Embryonic facial prominence (tissue), 1 donor: ENCODE results near the gene EYS.
"Not testable (repeated sequence)": the region's sequence is repeated elsewhere in the genome, so short reads cannot be mapped to it uniquely, and the experiment has no call there.

ENCODE experiments used
- DNase-seq: peaks from one replicate; pipeline ENCODE4 v3.0.0-alpha.2; 2016; ENCODE audit errors: extremely low spot score

Gene EYS

DNA sequence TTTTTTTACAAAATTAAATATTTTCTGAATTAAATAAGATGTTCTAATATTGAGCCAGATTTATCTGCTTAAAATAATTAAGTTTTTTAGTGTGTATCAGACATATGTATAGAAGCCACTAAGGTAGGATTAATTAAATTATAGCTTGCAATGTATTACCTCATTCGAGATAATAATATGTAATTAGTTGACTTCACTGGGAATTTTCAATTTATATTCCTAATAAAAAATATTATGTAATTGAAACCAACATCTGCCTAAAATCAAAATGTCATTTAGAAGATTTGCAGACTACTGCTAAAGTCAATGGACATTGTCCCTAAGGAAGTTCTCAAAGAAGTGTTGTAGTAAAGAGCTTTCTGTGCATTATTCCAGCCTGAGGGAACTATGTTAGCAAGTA lies 254.7 kb downstream of the EYS start:
- no peak for DNase-seq

DNA sequence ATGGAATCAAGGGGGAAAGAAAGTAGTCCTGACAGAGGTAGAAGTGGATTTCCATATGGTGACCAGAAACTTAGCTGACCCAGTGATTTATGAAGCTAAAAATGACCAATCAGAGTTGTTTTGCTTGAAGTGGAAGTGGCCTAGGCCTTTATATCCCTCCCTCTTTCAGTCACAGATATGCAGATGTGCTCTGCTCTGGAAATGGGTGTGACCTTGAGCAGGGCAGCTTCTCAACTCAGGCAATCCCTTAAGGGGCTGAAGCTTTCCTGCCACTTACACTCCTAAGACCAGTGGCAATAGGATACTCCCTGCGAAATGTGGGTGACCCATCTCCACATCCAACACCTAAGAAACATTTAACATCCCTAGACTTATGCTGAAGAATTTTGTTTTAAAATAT lies 256.6 kb downstream of the EYS start:
- DNase-seq, result no peak

DNA sequence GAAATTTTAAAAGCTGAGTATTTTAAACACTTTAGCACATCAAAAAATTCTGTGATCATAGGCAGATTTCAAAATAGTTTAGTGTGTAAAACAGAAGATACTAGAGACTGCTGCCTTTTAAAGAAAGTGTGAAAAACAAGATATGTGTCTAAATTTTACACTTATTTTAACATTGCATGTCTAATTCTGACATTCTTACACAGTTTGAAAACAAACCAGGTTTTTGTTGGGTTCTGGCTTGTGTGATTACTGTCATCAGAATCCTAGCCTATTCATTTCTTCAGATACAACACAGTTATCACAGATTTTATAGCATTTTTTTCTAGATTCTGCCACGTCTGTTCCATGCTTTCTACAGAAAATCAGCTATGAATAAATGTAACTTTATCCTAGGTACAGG lies 257.1 kb downstream of the EYS start:
- DNase-seq, result no peak

DNA sequence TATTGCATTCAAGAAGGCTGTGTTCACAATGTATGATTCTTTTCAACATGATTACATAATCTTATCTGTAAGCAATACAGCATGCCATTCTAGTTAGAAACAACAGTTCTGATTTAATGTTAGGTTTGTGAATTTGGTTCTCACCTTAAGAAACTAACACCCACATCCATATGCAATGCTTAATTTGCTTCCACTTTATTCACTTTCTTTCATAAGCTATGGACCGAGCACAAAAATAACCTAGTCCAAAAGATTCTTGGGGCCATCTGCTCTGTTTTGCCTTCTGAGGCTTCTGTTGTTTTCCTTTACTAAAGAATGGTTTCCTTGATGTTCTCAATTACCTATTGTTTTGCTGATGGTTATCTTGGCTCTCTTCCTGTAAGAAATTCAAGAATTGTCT lies 258.2 kb downstream of the EYS start:
- DNase-seq, result no peak

DNA sequence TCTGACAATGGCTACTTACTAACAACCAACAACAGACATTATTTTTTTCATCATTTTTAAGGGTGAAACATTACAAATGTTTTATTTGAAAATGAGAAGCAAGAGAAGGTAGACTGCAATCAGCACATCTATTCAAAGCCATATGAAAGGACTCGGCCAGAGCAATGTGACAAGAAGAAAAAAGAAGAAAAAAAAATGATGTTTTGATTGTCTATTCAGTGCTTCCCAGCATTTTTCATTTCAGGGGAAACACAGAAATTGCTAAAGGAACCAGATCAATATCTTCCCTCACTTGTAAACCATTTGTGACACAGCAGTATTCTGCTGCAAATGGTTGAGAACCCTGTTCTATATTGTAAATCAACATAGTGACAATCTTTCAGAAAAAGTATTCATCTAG lies 270.7 kb downstream of the EYS start:
- no peak for DNase-seq

DNA sequence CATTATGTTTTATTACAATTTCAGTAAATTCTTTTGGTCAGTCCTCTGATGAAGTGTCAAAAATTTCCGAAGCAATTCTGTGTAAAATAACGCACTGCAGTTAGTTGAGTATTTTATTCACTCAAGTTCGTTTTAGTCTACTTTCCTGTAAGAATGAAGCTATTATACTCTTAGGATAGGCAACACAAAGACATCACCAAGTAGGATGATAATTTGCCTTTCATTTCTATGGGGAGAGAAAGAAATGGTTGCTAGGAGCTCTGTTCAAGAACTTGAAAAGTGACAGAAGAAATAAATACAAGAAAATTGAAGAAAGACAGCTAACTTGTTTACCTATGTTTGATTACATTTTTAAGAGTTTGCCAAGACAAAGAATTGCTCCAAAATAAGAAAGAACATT lies 290.4 kb downstream of the EYS start:
- DNase-seq, result no peak

- no peak for DNase-seq
Measured at GRCh38 chr6:65410309-65410708, 296.7 kb downstream of the EYS start.

DNA sequence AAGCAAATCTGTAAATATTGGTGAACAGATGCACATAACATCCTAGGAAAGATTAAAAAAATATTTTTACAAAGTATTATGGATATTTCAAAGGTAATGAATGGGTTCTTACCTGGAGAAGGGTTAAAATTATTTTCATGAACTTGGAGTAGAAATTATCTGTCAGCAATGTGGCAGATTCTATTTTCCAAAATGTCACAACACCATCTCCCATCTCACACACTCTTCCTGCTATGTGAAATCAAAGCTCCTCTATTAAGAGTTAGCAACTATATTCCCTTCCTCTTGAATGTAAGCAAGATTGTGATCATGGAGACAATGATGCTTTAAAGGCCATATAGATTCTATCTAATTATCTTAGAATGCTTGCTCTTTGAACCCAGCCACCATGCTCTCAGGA lies 304.5 kb downstream of the EYS start:
- no peak for DNase-seq

GRCh38 chr6:65399355-65400084 lies 307.5 kb downstream of the EYS start:
- no peak for DNase-seq

- no peak for DNase-seq
Measured at GRCh38 chr6:65398851-65399250, 308.2 kb downstream of the EYS start.

DNA sequence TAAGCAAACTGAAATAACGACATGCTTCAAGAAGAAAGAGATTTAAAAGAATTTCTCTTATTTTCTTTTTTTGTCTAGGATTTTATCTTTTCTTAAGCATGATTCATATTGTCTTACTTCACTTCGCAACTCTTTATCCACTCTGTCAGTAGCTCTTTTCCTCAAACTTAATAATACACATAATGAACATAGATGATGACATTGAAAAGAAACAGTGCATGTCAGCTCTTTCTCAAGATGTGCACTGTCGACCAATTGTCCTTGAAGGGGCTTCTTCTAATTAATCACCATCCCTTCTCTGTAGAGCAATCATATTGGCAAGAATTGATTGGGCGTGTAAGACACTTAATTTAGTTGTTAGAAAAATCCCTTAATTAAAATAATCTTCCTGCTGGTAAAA lies 356.5 kb downstream of the EYS start:
- no peak for DNase-seq

- DNase-seq, result not testable (repeated sequence)
Measured at GRCh38 chr6:65302655-65303054, 404.4 kb downstream of the EYS start.

- DNase-seq, result no peak
Measured at GRCh38 chr6:65299236-65299635, 407.8 kb downstream of the EYS start.

- no peak for DNase-seq
Measured at GRCh38 chr6:65295812-65296211, 411.2 kb downstream of the EYS start.

DNA sequence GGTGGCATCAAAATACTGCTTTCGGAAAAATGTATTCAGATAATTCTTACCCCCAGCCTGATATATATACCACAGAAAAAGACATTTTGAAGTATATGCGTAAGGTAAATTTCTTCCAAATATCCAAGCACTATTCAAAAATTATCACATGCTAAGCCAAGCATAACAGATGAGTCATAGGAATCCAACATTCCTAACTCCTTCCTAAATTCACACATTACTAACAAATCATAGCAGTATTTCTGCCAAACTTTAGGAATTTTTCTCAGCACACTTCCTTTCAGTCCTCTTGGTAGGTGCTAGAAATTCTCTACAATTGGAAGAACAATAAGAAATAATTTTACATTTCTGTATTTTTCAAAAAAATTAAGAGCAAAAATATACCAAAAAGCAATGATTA lies 417.5 kb downstream of the EYS start:
- no peak for DNase-seq

GRCh38 chr6:65285275-65285674 lies 421.8 kb downstream of the EYS start:
- DNase-seq, result no peak

GRCh38 chr6:65280060-65280459 lies 427.0 kb downstream of the EYS start:
- no peak for DNase-seq

DNA sequence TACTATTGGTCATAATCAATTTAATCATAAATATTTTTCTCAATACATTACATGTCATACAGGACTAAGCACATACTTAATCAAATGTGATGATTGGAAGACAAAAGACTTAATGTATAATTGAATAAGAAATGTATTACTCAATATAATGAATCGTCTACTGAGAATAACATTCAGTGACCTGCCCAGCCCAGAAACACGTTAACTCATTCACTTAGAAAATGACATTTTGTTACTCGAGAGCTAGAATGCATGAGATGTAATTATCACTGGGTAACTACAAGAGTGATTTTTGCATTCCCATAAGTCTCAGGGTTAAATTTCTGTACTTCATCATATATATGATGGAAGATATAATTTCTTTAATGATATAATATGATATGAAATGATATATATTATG lies 444.8 kb downstream of the EYS start:
- DNase-seq, result no peak

DNA sequence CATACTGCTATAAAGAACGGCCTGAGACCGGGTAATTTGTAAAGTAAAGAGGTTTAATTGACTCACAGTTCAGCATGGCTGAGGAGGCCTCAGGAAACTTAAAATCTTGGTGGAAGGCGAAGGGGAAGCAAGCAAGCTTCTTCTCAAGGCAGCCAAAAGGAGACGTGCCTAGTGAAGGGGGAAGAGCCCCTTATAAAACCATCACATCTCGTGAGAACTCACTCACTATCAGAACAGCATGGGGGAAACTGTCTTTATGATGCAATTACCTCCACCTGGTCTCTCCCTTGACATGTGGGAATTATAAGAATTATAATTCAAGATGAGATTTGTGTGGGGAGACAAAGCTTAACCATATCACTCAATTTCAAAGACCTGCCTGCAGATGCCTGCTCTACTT lies 447.0 kb downstream of the EYS start:
- DNase-seq, result no peak

DNA sequence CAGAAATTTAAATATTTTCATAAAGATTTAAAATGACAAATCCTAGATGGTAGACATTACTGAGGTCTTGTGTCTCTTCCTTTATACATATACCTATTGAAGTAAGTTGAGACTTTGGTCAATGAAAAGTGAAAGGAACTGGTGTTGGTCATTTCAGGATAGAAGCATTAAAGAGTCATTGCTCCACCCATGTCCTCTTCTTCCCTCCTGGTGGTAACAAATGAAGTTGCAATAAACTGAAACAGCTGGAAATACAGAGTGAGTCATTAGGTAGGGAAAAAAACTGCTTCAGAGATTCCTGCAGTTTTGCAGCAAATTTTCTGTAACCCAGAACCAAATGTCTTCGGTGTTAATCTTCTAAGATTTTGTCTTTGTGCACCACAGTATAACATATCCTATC lies 448.0 kb downstream of the EYS start:
- DNase-seq, result no peak

DNA sequence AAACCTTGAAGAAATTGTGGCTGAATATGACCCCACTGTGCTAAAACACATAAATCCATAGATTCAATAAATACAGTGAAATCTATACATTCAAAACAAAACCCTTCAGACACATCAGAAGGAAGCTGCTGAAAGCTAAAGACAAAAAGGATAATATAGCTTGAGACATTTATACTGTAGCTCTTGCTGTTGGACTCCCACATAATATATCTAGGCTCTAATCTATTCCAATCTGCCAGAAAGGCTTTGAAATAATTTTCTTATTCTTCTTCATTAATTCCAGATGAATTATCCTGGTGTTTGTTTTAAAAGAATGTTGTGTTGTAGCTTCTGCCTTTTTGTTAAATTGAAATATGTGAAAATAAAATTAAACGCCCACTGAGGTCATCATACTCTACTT lies 454.0 kb downstream of the EYS start:
- no peak for DNase-seq

DNA sequence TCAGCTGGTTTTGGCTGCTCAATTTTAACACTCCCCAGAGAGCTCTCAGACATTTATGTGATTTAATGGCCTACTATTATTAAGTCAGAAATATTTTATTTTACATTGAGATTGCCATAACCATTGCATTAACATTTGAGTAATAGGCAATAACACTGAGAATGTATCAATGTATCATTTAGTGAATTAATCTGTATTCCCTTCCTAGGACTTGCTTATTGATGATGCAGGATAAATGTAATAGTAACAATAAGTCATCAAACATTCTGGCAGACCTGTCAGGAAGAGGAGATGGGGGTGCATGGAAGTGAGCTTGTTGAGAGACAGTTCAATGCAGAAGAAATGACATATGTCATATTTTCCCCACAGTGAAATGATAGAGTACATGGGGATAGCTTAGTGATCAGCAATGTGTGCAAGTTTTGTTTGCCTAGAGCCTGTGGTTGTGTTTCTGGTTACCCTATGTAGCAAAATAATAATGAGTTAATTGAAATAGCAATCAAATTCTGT lies 458.9 kb downstream of the EYS start:
- DNase-seq, result no peak

GRCh38 chr6:65231616-65232015 lies 475.4 kb downstream of the EYS start:
- DNase-seq, result no peak

DNA sequence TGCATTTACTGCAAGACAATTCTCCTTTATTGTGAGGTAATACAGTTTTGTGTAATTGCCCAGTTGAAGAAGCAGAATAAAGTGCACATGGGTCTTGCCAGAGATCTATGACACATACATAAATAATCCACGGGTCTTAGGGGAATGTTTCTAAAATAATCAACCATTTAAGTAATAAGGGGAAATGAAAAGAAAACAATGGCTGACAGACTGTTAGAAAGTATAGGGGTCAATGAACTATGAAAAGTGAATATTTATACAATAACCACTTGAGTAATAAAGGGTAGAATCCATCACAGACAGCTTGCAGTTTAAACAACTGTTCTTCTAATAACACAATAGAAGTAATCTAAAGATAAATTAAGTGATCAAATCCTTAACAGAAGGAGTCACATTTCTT lies 477.2 kb downstream of the EYS start:
- no peak for DNase-seq
